Neural progenitor cell (in vitro differentiated cells): ENCODE data around the gene GOLGA3.

Experiments used
- EZH2phosphoT487 ChIP-seq: fragments of 200-600 bp; sonication (generic); IDR thresholded peaks from 2 replicates; pipeline ENCODE4 v1.6.1; 2017; ENCODE audit warnings: antibody characterized with exemption
- TF ChIP-seq, protein P1 (sequence below): fragments of 200-600 bp; sonication (generic); IDR thresholded peaks from 2 replicates; pipeline ENCODE4 v1.5.1; 2017; ENCODE audit warnings: antibody characterized with exemption, mild to moderate bottlenecking

DNA sequence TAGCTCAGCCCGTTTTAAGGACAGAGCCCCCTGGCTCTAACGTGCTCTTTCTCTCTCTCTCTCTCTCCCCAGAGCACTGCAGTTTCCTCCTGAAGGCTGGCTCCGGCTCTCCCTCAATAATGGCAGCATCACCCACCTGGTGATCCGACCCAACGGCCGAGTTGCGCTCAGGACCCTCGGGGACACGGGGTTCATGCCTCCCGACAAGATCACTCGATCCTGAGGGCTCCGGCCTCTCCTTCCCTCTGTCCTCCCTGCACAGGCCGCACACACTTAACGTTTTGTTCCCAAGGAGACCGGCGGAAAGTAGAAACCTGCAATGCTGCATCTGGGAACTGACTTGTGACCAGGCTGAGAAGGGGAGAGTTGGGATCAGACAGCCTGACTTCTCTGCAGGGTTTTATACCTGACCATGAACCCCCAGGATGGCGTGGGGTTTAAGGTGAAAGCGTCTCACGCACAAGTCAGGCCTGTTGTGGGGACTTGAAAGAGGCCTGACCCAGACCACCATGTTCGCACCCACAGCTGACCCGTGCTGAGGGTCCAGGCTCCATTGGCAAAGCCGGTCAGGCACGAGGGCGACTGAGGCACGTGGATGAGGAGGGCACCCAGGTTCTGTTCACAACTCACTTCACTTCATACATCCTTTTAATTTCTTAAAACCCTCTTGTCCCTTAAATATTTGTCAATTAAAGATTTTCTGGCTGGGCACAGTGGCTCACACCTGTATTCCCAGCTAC is 107.9 kb downstream of the GOLGA3 start:
- no peak for TF ChIP-seq EZH2phosphoT487
- TF ChIP-seq, protein P1, sequence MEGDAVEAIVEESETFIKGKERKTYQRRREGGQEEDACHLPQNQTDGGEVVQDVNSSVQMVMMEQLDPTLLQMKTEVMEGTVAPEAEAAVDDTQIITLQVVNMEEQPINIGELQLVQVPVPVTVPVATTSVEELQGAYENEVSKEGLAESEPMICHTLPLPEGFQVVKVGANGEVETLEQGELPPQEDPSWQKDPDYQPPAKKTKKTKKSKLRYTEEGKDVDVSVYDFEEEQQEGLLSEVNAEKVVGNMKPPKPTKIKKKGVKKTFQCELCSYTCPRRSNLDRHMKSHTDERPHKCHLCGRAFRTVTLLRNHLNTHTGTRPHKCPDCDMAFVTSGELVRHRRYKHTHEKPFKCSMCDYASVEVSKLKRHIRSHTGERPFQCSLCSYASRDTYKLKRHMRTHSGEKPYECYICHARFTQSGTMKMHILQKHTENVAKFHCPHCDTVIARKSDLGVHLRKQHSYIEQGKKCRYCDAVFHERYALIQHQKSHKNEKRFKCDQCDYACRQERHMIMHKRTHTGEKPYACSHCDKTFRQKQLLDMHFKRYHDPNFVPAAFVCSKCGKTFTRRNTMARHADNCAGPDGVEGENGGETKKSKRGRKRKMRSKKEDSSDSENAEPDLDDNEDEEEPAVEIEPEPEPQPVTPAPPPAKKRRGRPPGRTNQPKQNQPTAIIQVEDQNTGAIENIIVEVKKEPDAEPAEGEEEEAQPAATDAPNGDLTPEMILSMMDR: no peak
